Stimulated activated naive CD8-positive, alpha-beta T cell treated with anti-CD3 and anti-CD28 coated beads, Interleukin-15, Interleukin-2, amounts not matched to agents 100 U/mL and 50 U/mL, for 24 hours (primary cell): ENCODE measurements around the gene PKP3.
"Not testable (repeated sequence)": the region's sequence is repeated elsewhere in the genome, so short reads cannot be mapped to it uniquely, and the experiment has no call there.

ENCODE experiments used
- ATAC-seq: fragments of 150-1000 bp; cut with Tn5 transposase; one replicate; pipeline ENCODE4 v1.10.0; 2021
- DNase-seq: peaks from one replicate; pipeline ENCODE4 v3.0.0; 2021

The PKP3 gene

GRCh38 chr11:396948-397548 lies 3.0 kb downstream of the PKP3 start:
- peak; percentile 56 for DNase-seq
- peak; percentile 58 for ATAC-seq

- no peak for ATAC-seq
- DNase-seq, result no peak
Measured at GRCh38 chr11:398826-399225, 4.8 kb downstream of the PKP3 start.

GRCh38 chr11:399731-400211 lies 5.8 kb downstream of the PKP3 start:
- ATAC-seq (no peak), DNase-seq (no peak)

GRCh38 chr11:400241-400689 lies 6.3 kb downstream of the PKP3 start:
- no peak for ATAC-seq
- DNase-seq, result no peak

- ATAC-seq, DNase-seq: not testable (repeated sequence)
Measured at GRCh38 chr11:401196-401595, 7.2 kb downstream of the PKP3 start.

GRCh38 chr11:403021-403760 lies 9.2 kb downstream of the PKP3 start:
- ATAC-seq (no peak), DNase-seq (no peak)

- DNase-seq (no peak), ATAC-seq (no peak)
Measured at GRCh38 chr11:403761-404431, 9.9 kb downstream of the PKP3 start.

GRCh38 chr11:404551-405264 lies 10.7 kb downstream of the PKP3 start:
- ATAC-seq (no peak), DNase-seq (no peak)

- ATAC-seq (no peak), DNase-seq (no peak)
Measured at GRCh38 chr11:405323-405953, 11.4 kb downstream of the PKP3 start.

GRCh38 chr11:405954-406795 lies 12.2 kb downstream of the PKP3 start:
- ATAC-seq (no peak), DNase-seq (no peak)

GRCh38 chr11:406796-407650 lies 13.0 kb downstream of the PKP3 start:
- ATAC-seq, result peak; percentile 90
- DNase-seq, result peak; percentile 91

GRCh38 chr11:407651-408123 lies 13.7 kb downstream of the PKP3 start:
- DNase-seq (no peak), ATAC-seq (no peak)

- DNase-seq (no peak), ATAC-seq (no peak)
Measured at GRCh38 chr11:408154-409007, 14.4 kb downstream of the PKP3 start.

- DNase-seq, result no peak
Measured at GRCh38 chr11:409008-409599, 15.1 kb downstream of the PKP3 start.

GRCh38 chr11:409600-410483 lies 15.8 kb downstream of the PKP3 start:
- DNase-seq, result no peak

More at GRCh38 chr11:409008-409599, 15.1 kb downstream of the PKP3 start:
- no peak for ATAC-seq

GRCh38 chr11:410711-411110 lies 16.7 kb downstream of the PKP3 start:
- ATAC-seq, DNase-seq: not testable (repeated sequence)

More at GRCh38 chr11:409600-410483, 15.8 kb downstream of the PKP3 start:
- ATAC-seq, result no peak

- not testable (repeated sequence) for ATAC-seq, DNase-seq
Measured at GRCh38 chr11:411520-411919, 17.5 kb downstream of the PKP3 start.
